Type B pancreatic cell (in vitro differentiated cells): ENCODE results near the gene AOC2. TPM values are rescaled to one million over a fixed set of nuclear protein-coding genes. Genes with fewer than 3 reads are reported as not detected.
"Not testable (repeated sequence)": the region's sequence is repeated elsewhere in the genome, so short reads cannot be mapped to it uniquely, and the experiment has no call there.

Source experiments
- DNase-seq: peaks from one replicate; pipeline ENCODE4 v3.0.0; 2021; ENCODE audit warnings: mixed read lengths; ENCODE audit not compliant: unreplicated experiment; ENCODE audit errors: extremely low spot score
- H3K27ac Mint-ChIP-seq: 2 replicates; pipeline ENCODE4 v1.8.0; 2021; ENCODE audit warnings: mild to moderate bottlenecking, mixed read lengths
- H3K27me3 Mint-ChIP-seq: 2 replicates; pipeline ENCODE4 v1.8.0; 2021; ENCODE audit warnings: mixed read lengths
- H3K36me3 Mint-ChIP-seq: 2 replicates; pipeline ENCODE4 v1.8.0; 2021; ENCODE audit warnings: mixed read lengths
- H3K4me1 Mint-ChIP-seq: one replicate; pipeline ENCODE4 v1.8.0; 2021; ENCODE audit warnings: mixed read lengths; ENCODE audit not compliant: unreplicated experiment
- H3K4me3 Mint-ChIP-seq: 2 replicates; pipeline ENCODE4 v1.8.0; 2021; ENCODE audit warnings: mild to moderate bottlenecking, mixed read lengths
- H3K9me3 Mint-ChIP-seq: 2 replicates; pipeline ENCODE4 v1.8.0; 2021; ENCODE audit warnings: mixed read lengths
- CTCF ChIP-seq: fragments of 200-600 bp; sonication (generic); conservative IDR thresholded peaks from 2 replicates; pipeline ENCODE4 v1.5.0; 2021; ENCODE audit warnings: antibody characterized with exemption, mild to moderate bottlenecking
- total RNA-seq: library from RNA; stranded (reverse); gene quantifications from 2 replicates; pipeline ENCODE4 v1.2.1, GENCODE V29; 2021; ENCODE audit warnings: low replicate concordance

The AOC2 gene
- total RNA-seq, 1 donor from 2014 or later, result 2.7 TPM

GRCh38 chr17:42883802-42884558 is 39.6 kb downstream of the AOC2 start:
- H3K4me3 Mint-ChIP-seq, result no peak overlapping the region
- H3K9me3 Mint-ChIP-seq, result no peaks in the 10 kb centered on the region
- H3K4me1 Mint-ChIP-seq, result no peaks in the 10 kb centered on the region
- no peak for DNase-seq
- H3K27me3 Mint-ChIP-seq, result peaks cover 16% of the 10 kb centered on the region
- no peak overlapping the region for H3K27ac Mint-ChIP-seq
- no peaks in the 10 kb centered on the region for H3K36me3 Mint-ChIP-seq
- no peak for TF ChIP-seq CTCF

GRCh38 chr17:42885806-42886205 is 41.4 kb downstream of the AOC2 start:
- DNase-seq, result not testable (repeated sequence)

GRCh38 chr17:42886283-42887176 is 42.1 kb downstream of the AOC2 start:
- TF ChIP-seq CTCF, result no peak
- Mint-ChIP-seq H3K27me3 (no peaks in the 10 kb centered on the region), H3K4me3 (no peak overlapping the region), H3K4me1 (peaks cover 2% of the 10 kb centered on the region), H3K27ac (peak overlapping the region; percentile 0), H3K9me3 (no peaks in the 10 kb centered on the region), H3K36me3 (no peaks in the 10 kb centered on the region)
- no peak for DNase-seq

More at GRCh38 chr17:42885806-42886205, 41.4 kb downstream of the AOC2 start:
- not testable (repeated sequence) for H3K9me3 Mint-ChIP-seq, H3K4me3 Mint-ChIP-seq, H3K4me1 Mint-ChIP-seq, H3K27me3 Mint-ChIP-seq, H3K27ac Mint-ChIP-seq, H3K36me3 Mint-ChIP-seq

GRCh38 chr17:42889809-42890208 is 45.4 kb downstream of the AOC2 start:
- H3K36me3 Mint-ChIP-seq, result no peaks in the 10 kb centered on the region
- no peak overlapping the region for H3K4me3 Mint-ChIP-seq
- H3K27me3 Mint-ChIP-seq, result peaks cover 14% of the 10 kb centered on the region
- no peak for DNase-seq
- no peak for TF ChIP-seq CTCF
- H3K4me1 Mint-ChIP-seq, result peaks cover 15% of the 10 kb centered on the region
- no peaks in the 10 kb centered on the region for H3K9me3 Mint-ChIP-seq
- no peak overlapping the region for H3K27ac Mint-ChIP-seq

- Mint-ChIP-seq H3K27ac (peak overlapping the region; percentile 56), H3K27me3 (peaks cover 14% of the 10 kb centered on the region), H3K9me3 (no peaks in the 10 kb centered on the region), H3K36me3 (no peaks in the 10 kb centered on the region), H3K4me1 (peaks cover 15% of the 10 kb centered on the region), H3K4me3 (no peak overlapping the region)
- TF ChIP-seq CTCF, result no peak
- no peak for DNase-seq
These were observed 47.3 kb downstream of the AOC2 start for GRCh38 chr17:42891539-42892152.
